Measurements from ENCODE around the gene BTBD9.
"Not testable (repeated sequence)": the region's sequence is repeated elsewhere in the genome, so short reads cannot be mapped to it uniquely, and the experiment has no call there.

BTBD9 gene

DNA sequence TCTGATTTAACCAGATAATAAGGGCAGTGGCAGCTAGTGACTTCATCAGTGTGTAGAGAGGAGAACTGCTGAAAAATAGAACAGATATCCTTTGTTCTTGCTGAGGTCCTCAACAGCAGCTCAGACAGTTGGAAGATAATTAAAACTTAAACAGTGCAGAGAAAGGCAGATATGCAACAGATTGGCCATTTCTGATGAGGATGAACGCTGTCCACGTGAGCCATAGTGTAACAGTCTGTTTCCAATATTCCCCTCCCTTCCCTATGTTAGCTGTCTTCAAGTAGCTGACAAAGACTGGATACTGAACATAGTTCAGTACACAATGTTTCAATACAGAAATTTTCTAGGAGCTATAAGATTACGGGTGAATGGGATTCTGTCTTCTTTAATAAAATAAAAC, 291.4 kb downstream of the BTBD9 start:
- H2BK12ac ChIP-seq (ENCODE audit: low read length in 2 of 2), result no peak overlapping the region
- no peak overlapping the region for H4K8ac ChIP-seq (ENCODE audit: low read length)
- H2BK15ac ChIP-seq (ENCODE audit: low read depth, poor library complexity, severe bottlenecking), result no peak overlapping the region
- no peak overlapping the region for H3K14ac ChIP-seq (ENCODE audit: low read length in 2 of 2)
- H2BK120ac ChIP-seq (ENCODE audit: low read depth, low read length), result no peak overlapping the region
- H3K4ac ChIP-seq (ENCODE audit: low read depth in 1 of 2, low read length in 2 of 2), result no peak overlapping the region
- DNase-seq, result no peak
- no peaks in the 10 kb centered on the region for H3K36me3 ChIP-seq (ENCODE audit: control insufficient read depth in 1 of 2, insufficient read depth in 2 of 2, low read depth in 1 of 2, low read length in 2 of 2)
- no peak overlapping the region for H3K9ac ChIP-seq (ENCODE audit: low read length)
- no peak overlapping the region for H3K4me3 ChIP-seq (ENCODE audit: insufficient read depth in 1 of 2, low read depth in 1 of 2, low read length in 2 of 2)
- no peak overlapping the region for H2AFZ ChIP-seq (ENCODE audit: low read depth, low read length)
- H3K79me1 ChIP-seq (replicated peaks; ENCODE audit: low read length, poor library complexity, severe bottlenecking), result no peaks in the 10 kb centered on the region
- H3K27me3 ChIP-seq (ENCODE audit: control insufficient read depth in 1 of 2, insufficient read depth in 1 of 2, low read length in 2 of 2), result no peaks in the 10 kb centered on the region
- WGBS, result 94% methylated on average over 3 of the region's 3 CpGs
- no peak overlapping the region for H3K4me2 ChIP-seq (ENCODE audit: low read length, poor library complexity, severe bottlenecking)
- no peaks in the 10 kb centered on the region for H3K9me3 ChIP-seq (ENCODE audit: control insufficient read depth, low read length)
- H3K27ac ChIP-seq (ENCODE audit: low read length, poor library complexity, severe bottlenecking), result no peak overlapping the region
- no peak overlapping the region for H2BK5ac ChIP-seq (ENCODE audit: low read depth, low read length, poor library complexity, severe bottlenecking)
- H3K23ac ChIP-seq (ENCODE audit: low read length in 2 of 2), result no peak overlapping the region
- peaks cover 6% of the 10 kb centered on the region for H3K4me1 ChIP-seq (ENCODE audit: control insufficient read depth, insufficient read depth, low read depth, low read length)
- no peak overlapping the region for H3K18ac ChIP-seq (ENCODE audit: low read depth in 1 of 2, low read length in 2 of 2)
- H2AK5ac ChIP-seq (ENCODE audit: low read length, severe bottlenecking), result no peak overlapping the region
- no peak overlapping the region for H4K91ac ChIP-seq (ENCODE audit: low read length)

GRCh38 chr6:38347829-38348228, 291.9 kb downstream of the BTBD9 start:
- H3K4ac ChIP-seq (ENCODE audit: low read depth in 1 of 2, low read length in 2 of 2); H3K4me1 ChIP-seq (ENCODE audit: control insufficient read depth, insufficient read depth, low read depth, low read length); H3K14ac ChIP-seq (ENCODE audit: low read length in 2 of 2); H2BK5ac ChIP-seq (ENCODE audit: low read depth, low read length, poor library complexity, severe bottlenecking); H3K18ac ChIP-seq (ENCODE audit: low read depth in 1 of 2, low read length in 2 of 2); H3K36me3 ChIP-seq (ENCODE audit: control insufficient read depth in 1 of 2, insufficient read depth in 2 of 2, low read depth in 1 of 2, low read length in 2 of 2); H3K4me3 ChIP-seq (ENCODE audit: insufficient read depth in 1 of 2, low read depth in 1 of 2, low read length in 2 of 2); H3K79me1 ChIP-seq (replicated peaks; ENCODE audit: low read length, poor library complexity, severe bottlenecking); H2AK5ac ChIP-seq (ENCODE audit: low read length, severe bottlenecking); H3K27ac ChIP-seq (ENCODE audit: low read length, poor library complexity, severe bottlenecking); H2BK12ac ChIP-seq (ENCODE audit: low read length in 2 of 2); H3K27me3 ChIP-seq (ENCODE audit: control insufficient read depth in 1 of 2, insufficient read depth in 1 of 2, low read length in 2 of 2); H2BK120ac ChIP-seq (ENCODE audit: low read depth, low read length); H3K9me3 ChIP-seq (ENCODE audit: control insufficient read depth, low read length); H2AFZ ChIP-seq (ENCODE audit: low read depth, low read length); H3K23ac ChIP-seq (ENCODE audit: low read length in 2 of 2); H2BK15ac ChIP-seq (ENCODE audit: low read depth, poor library complexity, severe bottlenecking); H3K9ac ChIP-seq (ENCODE audit: low read length); DNase-seq; H4K91ac ChIP-seq (ENCODE audit: low read length); H3K4me2 ChIP-seq (ENCODE audit: low read length, poor library complexity, severe bottlenecking): not testable (repeated sequence)
- 95% methylated on average over 6 of the region's 8 CpGs for WGBS
- peak overlapping the region; percentile 42 for H4K8ac ChIP-seq (ENCODE audit: low read length)

DNA sequence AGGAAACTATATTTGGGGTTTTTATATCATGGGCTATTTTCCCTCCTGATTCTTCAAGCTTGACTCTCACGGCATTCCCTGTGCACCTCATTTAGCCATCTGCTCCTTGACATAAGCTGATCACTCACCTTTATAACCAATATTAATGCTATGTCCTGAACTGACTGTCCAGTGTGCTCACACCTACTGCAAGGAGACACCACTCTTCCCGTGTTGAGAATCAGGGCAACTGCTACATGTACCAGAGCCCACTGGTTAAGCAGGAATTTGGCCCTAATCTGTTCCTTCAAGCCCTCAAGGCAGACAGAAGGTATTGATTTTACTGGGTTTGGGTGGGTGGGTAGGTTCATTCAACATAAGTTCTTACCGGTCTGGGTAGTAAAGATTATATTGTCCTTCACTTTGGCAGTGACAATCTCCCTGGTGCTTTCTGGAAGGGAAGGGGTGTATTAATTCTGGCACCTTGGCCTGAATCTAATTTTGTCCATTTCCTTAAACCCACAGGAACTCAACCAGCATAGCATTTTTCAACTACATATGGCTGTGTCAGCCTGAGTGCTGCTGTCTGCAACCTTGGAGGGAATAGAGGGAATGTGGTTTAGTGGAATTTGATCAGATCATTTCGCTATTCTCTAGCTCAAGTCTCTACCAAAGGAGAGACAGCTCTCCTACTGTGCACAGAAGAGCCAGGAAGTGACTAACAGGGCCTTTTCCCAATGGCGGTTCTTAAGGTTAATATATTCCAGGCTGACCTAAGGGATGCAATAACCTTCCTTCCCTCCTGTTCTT, 293.2 kb downstream of the BTBD9 start:
- no peak overlapping the region for H2BK15ac ChIP-seq (ENCODE audit: low read depth, poor library complexity, severe bottlenecking)
- H3K9me3 ChIP-seq (ENCODE audit: control insufficient read depth, low read length), result no peaks in the 10 kb centered on the region
- DNase-seq, result peak; percentile 86
- peak overlapping the region; percentile 39 for H2BK5ac ChIP-seq (ENCODE audit: low read depth, low read length, poor library complexity, severe bottlenecking)
- peaks cover 0 to 3% of the 10 kb centered on the region in 2 experiments for H3K36me3 ChIP-seq (ENCODE audit: control insufficient read depth in 1 of 2, insufficient read depth in 2 of 2, low read depth in 1 of 2, low read length in 2 of 2)
- 60% methylated on average over 5 of the region's 5 CpGs for WGBS
- H4K91ac ChIP-seq (ENCODE audit: low read length), result no peak overlapping the region
- H3K14ac ChIP-seq (ENCODE audit: low read length in 2 of 2), result no peak overlapping the region
- peaks cover 8% of the 10 kb centered on the region for H3K4me1 ChIP-seq (ENCODE audit: control insufficient read depth, insufficient read depth, low read depth, low read length)
- H3K4me3 ChIP-seq (ENCODE audit: insufficient read depth in 1 of 2, low read depth in 1 of 2, low read length in 2 of 2), result no peak overlapping the region
- H3K27me3 ChIP-seq (ENCODE audit: control insufficient read depth in 1 of 2, insufficient read depth in 1 of 2, low read length in 2 of 2), result no peaks in the 10 kb centered on the region
- peak overlapping the region; percentile 15 for H3K9ac ChIP-seq (ENCODE audit: low read length)
- H3K4ac ChIP-seq (ENCODE audit: low read depth in 1 of 2, low read length in 2 of 2), result peak overlapping the region in 1 of 2 experiments; percentile 47
- H3K79me1 ChIP-seq (replicated peaks; ENCODE audit: low read length, poor library complexity, severe bottlenecking), result peaks cover 6% of the 10 kb centered on the region
- peak overlapping the region in 1 of 2 experiments; percentile 86 for H3K23ac ChIP-seq (ENCODE audit: low read length in 2 of 2)
- peak overlapping the region; percentile 35 for H4K8ac ChIP-seq (ENCODE audit: low read length)
- no peak overlapping the region for H2AFZ ChIP-seq (ENCODE audit: low read depth, low read length)
- H2AK5ac ChIP-seq (ENCODE audit: low read length, severe bottlenecking), result peak overlapping the region; percentile 82
- H3K4me2 ChIP-seq (ENCODE audit: low read length, poor library complexity, severe bottlenecking), result no peak overlapping the region
- H3K18ac ChIP-seq (ENCODE audit: low read depth in 1 of 2, low read length in 2 of 2), result peak overlapping the region; percentile 56 to 67
- H2BK120ac ChIP-seq (ENCODE audit: low read depth, low read length), result no peak overlapping the region
- peak overlapping the region; percentile 97 for H3K27ac ChIP-seq (ENCODE audit: low read length, poor library complexity, severe bottlenecking)
- H2BK12ac ChIP-seq (ENCODE audit: low read length in 2 of 2), result peak overlapping the region; percentile 51 to 92

- H3K4me1 ChIP-seq (ENCODE audit: control insufficient read depth, insufficient read depth, low read depth, low read length), result peaks cover 8% of the 10 kb centered on the region
- H3K4me3 ChIP-seq (ENCODE audit: insufficient read depth in 1 of 2, low read depth in 1 of 2, low read length in 2 of 2), result no peak overlapping the region
- H4K8ac ChIP-seq (ENCODE audit: low read length), result no peak overlapping the region
- H2AK5ac ChIP-seq (ENCODE audit: low read length, severe bottlenecking), result peak overlapping the region; percentile 15
- DNase-seq, result no peak
- no peak overlapping the region for H4K91ac ChIP-seq (ENCODE audit: low read length)
- peak overlapping the region in 1 of 2 experiments; percentile 37 for H2BK12ac ChIP-seq (ENCODE audit: low read length in 2 of 2)
- no peak overlapping the region for H3K9ac ChIP-seq (ENCODE audit: low read length)
- no peaks in the 10 kb centered on the region for H3K27me3 ChIP-seq (ENCODE audit: control insufficient read depth in 1 of 2, insufficient read depth in 1 of 2, low read length in 2 of 2)
- peak overlapping the region; percentile 76 for H3K27ac ChIP-seq (ENCODE audit: low read length, poor library complexity, severe bottlenecking)
- H2AFZ ChIP-seq (ENCODE audit: low read depth, low read length), result no peak overlapping the region
- 72% methylated on average over 4 of the region's 5 CpGs for WGBS
- no peak overlapping the region for H2BK15ac ChIP-seq (ENCODE audit: low read depth, poor library complexity, severe bottlenecking)
- H3K14ac ChIP-seq (ENCODE audit: low read length in 2 of 2), result no peak overlapping the region
- no peak overlapping the region for H3K4me2 ChIP-seq (ENCODE audit: low read length, poor library complexity, severe bottlenecking)
- peaks cover 0 to 3% of the 10 kb centered on the region in 2 experiments for H3K36me3 ChIP-seq (ENCODE audit: control insufficient read depth in 1 of 2, insufficient read depth in 2 of 2, low read depth in 1 of 2, low read length in 2 of 2)
- H2BK120ac ChIP-seq (ENCODE audit: low read depth, low read length), result no peak overlapping the region
- H3K4ac ChIP-seq (ENCODE audit: low read depth in 1 of 2, low read length in 2 of 2), result no peak overlapping the region
- H3K23ac ChIP-seq (ENCODE audit: low read length in 2 of 2), result no peak overlapping the region
- H2BK5ac ChIP-seq (ENCODE audit: low read depth, low read length, poor library complexity, severe bottlenecking), result no peak overlapping the region
- H3K79me1 ChIP-seq (replicated peaks; ENCODE audit: low read length, poor library complexity, severe bottlenecking), result peaks cover 6% of the 10 kb centered on the region
- peak overlapping the region in 1 of 2 experiments; percentile 34 for H3K18ac ChIP-seq (ENCODE audit: low read depth in 1 of 2, low read length in 2 of 2)
- no peaks in the 10 kb centered on the region for H3K9me3 ChIP-seq (ENCODE audit: control insufficient read depth, low read length)
Measured at GRCh38 chr6:38345586-38345985, 294.1 kb downstream of the BTBD9 start.

Measured in mesenchymal stem cell (in vitro differentiated cells and primary cell).